HG02840 (cell line): ENCODE data around the gene GCLM.

ENCODE experiments used
- ATAC-seq: cut with Tn5 transposase; IDR thresholded peaks from one replicate; pipeline ENCODE4 v1.9.1; 2021; ENCODE audit warnings: mild to moderate bottlenecking, moderate library complexity, moderate number of reproducible peaks; ENCODE audit not compliant: unreplicated experiment, low FRiP score

Gene GCLM

DNA sequence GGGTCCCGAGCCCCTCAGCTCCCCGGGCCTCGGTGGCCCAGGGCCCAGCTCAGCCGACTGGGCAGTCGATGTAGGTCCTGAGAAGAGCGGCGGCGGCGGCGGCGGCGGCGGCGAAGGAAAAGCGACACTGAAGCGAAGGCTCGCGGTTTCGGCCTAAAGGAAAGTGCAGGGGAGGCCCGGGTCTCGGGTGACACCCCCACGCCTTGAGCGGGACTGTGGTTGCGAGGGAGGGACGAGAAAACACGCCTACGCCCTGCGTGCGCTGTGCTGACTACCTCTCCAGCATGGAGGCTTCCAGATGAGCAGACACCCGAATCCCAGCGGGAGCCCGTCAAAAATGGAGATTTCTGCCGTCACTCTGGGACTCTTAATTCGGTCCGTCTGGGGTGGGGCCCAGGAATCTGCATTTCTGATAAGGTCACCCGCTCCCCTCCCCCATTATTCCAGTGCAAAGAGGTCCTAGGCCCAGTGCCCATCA lies 61.4 kb downstream of the GCLM start:
- peak; percentile 24 for ATAC-seq

DNA sequence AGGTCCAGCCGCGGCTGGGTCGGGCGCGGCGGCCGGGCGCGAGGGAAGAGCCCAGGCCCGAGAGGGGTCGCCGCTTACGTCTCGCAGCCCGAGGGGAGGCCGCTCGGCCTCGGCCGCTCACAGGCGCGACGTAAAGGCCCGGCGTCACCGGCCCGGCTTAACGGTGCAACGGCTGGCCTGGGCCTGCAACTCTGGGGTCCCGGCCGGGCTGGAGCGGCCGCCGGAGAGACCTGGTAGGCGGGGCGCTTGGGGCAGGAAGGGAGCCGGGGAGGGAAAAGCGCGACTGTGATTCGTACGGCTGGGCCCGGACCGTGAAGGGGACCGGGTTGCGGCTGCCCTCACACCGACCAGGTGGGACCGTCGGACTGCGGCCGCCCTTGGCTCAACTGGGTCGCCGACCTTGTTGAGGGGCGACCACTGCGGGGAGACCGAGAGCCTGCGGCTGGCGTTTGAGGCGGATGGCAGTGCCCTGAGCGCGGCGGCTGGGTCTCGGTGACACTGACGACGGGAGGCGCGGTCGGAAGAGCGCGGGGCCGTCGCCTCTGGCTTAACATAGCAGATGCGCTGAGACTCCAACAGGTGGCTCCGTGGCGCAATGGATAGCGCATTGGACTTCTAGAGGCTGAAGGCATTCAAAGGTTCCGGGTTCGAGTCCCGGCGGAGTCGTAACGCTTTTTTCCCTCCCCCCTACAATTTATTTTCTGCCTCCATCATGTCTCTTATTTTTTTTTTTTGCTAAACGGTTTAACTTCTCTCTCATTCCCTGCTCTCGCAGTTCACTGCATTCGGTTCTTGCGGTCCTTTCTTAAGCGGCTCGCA lies 62.0 kb downstream of the GCLM start:
- ATAC-seq = peak; percentile 70

- peak; percentile 48 for ATAC-seq
These were observed 62.8 kb downstream of the GCLM start for GRCh38 chr1:93846206-93846991.

- ATAC-seq = peak; percentile 8
These were observed 63.6 kb downstream of the GCLM start for GRCh38 chr1:93845538-93846205.

- ATAC-seq = no peak
These were observed 64.8 kb downstream of the GCLM start for GRCh38 chr1:93844262-93845045.

- ATAC-seq = no peak
These were observed 66.3 kb downstream of the GCLM start for GRCh38 chr1:93842750-93843500.

DNA sequence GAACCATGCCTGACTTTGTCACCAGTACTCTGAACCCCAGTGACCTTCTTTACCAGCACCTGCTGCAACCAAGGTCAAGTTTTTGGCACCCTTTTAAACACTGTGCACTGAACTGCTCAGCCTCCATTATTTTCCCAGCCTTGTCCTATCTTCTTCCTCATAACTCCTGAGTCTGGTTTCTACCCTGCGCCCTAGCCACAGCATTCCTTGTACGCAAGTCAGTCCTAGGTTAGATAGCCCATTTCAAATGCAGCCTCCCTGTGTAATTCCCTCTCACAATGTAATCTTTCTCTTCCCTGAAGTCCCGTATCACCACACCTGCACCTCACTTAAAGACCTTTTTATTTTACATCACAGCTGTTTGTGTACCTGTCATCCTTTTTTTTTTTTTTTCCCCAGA lies 67.5 kb downstream of the GCLM start:
- no peak for ATAC-seq

DNA sequence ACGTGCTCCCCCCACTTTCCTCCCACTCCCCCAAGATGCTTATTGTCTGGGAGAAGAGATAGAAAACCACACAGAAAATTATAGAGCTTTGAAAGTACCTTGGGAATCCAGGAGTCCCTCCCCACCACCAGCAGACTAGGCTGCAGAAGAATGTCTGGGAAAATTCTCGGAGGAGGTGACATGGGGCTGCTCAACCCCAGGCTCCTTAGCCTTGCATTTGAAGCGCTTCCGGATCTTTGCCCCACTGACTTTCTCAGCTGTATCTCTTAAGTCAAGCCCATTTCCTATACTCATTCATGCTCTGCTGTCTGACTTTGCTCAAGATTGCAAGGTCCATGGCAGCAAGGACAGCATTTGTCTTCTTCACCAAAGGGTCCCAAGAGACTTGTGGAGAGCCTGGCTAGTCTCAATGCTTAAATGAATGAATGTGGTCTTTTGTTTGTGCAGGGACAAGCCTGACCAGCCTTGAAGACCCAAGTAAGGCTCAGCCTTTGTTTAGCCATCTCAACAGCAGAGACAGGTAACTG lies 68.2 kb downstream of the GCLM start:
- no peak for ATAC-seq

GRCh38 chr1:93839753-93840152 lies 69.5 kb downstream of the GCLM start:
- ATAC-seq = no peak

DNA sequence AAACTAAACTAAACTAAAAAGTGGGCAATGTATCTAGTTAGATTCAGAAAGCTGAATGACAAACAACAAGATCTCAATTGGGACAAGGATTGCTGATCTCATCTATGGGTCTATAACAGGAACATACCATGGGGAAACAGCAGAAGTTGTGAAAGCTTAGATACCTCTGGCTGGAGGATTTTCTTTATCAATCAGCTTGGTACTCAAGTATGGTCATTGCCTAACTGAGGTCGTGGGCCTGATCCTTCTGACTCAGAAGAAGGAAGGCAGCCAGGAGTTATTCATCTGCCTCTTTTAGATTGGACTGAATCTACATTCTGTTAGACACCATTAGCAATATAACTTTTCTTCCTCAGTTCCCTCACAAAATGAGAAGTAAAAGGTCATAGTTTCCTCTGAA lies 69.9 kb downstream of the GCLM start:
- no peak for ATAC-seq

DNA sequence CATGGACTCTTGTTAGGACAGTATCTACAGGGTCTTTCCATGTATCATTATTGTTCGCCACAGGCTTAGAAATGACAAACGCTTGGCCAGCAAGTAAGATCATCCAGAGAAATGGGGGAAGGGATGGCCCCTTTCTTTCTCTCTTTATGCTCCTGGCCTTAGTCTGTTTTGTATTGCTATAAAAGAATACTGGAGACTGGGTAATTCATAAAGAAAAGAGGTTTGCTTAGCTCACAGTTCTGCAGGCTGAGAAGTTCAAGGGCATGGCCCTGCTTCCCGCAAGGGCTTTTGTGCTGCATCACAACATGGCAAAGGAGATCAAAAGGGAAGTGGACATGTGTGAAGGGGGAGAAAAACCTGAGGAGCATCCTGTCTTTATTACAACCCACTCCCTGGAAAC lies 71.3 kb downstream of the GCLM start:
- ATAC-seq = no peak
